NCI-H187 (cell line): ENCODE data around the gene GBE1.
A peak's percentile ranks its signal among the peaks of the same experiment; 100 is the strongest.
"Not testable (repeated sequence)": the region's sequence is repeated elsewhere in the genome, so short reads cannot be mapped to it uniquely, and the experiment has no call there.

Source experiments
- DNase-seq, 2 experiments: peaks; one replicate each; lab custom pipeline; 2025; lab: John Stamatoyannopoulos, UW

The GBE1 gene

DNA sequence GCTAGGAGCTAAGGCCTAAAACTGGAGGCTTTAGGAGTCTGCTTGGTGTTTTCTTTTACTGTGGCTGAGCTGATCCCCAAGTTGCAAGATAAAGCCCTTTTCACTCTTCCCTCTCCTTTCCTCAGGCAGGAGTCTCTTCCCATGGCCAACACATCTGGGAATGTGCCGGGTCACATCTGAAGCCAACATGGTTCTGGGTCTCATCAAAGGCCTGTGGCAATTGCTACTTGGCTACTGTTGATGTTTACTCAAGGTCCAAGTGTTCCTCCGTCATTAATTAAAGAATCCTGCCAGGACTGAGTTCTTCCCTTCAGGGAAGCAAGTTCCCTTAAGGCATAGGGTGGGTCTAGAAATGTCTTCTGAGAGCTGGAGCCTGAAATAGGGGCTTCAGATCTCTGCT, 230.2 kb downstream of the GBE1 start:
- no peak for DNase-seq

GRCh38 chr3:81530180-81530939, 231.1 kb downstream of the GBE1 start:
- DNase-seq, result no peak

DNA sequence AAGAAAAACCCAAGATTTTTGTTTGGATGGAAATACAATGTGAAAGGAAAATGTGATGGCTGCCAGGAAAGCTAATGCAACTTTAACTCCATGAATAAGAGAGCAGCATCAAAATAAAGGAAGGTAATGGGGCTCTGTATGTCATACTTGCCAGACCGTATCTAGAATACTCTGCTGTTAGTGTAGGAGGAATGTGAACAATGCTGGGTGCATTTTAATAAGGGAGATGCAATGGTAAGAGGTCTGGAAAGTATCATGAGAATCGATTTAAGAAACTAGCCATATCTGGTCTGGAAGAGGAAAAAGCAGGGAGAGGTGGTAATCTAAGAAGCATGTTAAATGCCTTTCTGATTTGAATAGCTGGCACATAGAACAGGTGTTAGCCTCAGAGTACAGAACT, 239.6 kb downstream of the GBE1 start:
- no peak for DNase-seq

DNA sequence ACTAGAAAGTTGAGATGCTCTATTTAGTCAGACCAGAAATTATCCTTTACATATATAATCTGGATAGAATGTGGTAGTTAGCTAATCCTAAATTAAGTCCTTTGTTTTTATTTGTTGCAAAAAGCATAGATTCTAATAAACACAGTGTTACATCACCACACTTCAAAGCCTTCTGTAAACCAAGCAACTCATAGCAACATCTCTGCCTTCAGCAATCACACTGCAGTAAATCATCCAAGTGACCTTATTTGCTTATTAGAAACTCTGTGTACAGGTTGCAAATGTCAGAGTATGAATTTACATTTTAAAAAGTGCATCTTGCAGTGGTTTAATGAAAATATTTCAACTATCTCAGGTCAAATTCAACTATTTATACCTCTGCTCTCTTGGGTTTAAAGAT, 242.5 kb downstream of the GBE1 start:
- no peak for DNase-seq

- DNase-seq, result no peak
Observed at GRCh38 chr3:81516042-81516441, 245.4 kb downstream of the GBE1 start.

GRCh38 chr3:81513591-81513990, 247.9 kb downstream of the GBE1 start:
- DNase-seq, result no peak

- DNase-seq, result no peak
Observed at GRCh38 chr3:81503026-81503425, 258.4 kb downstream of the GBE1 start.

DNA sequence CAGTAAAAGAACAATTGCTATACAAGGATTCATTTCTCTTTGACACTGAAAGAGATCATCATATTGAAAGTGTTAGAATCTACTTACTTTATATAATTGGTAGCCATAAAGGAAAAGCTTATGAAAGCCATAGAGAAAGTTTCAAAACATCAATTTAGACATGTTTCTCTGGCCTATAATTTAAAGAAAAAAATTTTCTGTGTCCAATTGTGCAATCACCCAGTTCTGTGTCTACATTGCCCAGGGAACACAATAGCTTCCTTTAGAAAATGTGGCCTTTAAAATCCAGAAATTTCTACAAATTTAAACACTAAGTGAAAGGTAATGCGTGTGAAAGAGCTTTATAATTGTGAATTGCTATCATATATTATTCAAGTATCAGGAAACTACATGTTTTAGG, 259.2 kb downstream of the GBE1 start:
- no peak for DNase-seq

DNA sequence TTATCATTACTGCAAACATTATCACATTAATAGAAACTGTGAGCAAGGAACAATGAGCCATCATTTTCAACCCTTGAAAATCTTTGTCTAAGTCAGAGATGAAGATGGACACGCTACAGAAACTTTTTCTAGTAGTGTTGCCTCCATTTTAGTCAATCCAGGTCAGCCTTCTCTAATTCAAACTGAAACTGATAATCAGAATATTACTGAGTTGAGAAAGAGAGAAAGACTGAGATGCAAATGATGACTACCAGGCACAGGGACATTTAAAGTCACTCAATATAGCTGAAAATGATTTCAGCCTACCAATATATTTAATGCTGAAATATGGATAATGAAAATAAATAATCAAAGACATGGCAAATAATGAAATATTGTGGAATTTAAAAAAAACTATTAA, 261.4 kb downstream of the GBE1 start:
- no peak for DNase-seq

DNA sequence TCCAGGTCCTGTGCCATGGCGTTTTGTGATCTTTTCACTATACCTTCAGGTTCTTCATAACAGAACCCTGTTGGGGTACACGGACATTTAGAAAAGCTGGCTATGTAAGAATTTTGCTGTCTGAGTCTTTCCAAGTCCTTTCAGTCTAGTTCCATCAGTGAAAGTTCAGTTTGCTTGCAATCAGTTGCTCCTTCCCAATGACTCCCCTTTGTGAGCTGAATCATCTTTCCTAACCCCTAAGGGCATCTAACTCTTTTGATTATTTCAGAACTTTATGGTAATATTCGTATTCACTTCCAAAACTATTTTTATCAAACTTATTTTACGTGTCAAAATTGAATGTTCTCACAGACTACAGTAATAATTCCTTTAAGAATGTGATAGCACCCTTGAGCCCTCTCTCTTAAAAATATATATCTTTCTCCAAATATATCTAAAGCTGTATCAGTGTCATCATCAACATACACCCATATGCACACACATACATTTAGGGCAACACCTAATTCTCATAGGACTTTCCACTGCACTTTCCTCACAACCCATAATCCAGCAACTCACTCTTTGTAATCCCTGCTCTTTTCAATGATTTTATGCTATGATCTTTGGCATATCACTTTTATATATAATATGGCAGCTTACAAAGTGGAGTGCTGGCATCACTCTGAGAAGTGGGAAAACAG, 263.7 kb downstream of the GBE1 start:
- no peak for DNase-seq

DNA sequence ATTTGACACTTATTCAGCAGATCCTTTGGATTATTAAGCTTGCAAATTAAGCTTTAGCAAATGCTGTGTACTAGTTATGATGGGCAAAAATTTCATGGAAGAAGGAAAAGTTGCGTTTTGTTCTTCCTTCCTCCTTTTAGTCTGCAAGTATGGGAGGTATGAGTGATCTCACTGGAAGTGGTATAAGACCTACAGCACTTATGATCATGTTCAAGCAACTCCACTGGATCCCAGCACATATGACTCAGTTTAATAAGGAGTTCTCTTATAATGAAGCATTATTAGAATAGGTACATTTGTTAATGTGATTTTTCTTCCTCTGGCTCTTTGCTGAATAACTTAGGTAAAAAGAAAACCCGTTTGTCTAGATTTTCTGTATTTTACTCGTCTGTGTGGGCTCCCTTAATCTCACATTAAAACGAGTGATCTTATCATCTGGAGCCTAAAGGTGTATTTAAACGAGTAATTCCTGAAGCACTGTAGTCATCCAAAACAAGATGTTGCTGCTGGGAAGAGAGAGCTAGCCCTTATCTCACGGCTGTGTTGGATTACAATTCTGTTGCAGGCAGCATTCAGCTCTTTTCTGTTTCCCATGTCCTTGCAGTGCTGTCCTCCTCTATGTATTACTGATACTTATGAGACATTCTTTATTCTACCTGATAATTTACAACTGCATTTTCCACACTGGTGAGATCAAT, 264.9 kb downstream of the GBE1 start:
- no peak for DNase-seq

GRCh38 chr3:81492471-81492870, 269.0 kb downstream of the GBE1 start:
- not testable (repeated sequence) for DNase-seq

- no peak for DNase-seq
Observed at GRCh38 chr3:81492040-81492439, 269.4 kb downstream of the GBE1 start.

DNA sequence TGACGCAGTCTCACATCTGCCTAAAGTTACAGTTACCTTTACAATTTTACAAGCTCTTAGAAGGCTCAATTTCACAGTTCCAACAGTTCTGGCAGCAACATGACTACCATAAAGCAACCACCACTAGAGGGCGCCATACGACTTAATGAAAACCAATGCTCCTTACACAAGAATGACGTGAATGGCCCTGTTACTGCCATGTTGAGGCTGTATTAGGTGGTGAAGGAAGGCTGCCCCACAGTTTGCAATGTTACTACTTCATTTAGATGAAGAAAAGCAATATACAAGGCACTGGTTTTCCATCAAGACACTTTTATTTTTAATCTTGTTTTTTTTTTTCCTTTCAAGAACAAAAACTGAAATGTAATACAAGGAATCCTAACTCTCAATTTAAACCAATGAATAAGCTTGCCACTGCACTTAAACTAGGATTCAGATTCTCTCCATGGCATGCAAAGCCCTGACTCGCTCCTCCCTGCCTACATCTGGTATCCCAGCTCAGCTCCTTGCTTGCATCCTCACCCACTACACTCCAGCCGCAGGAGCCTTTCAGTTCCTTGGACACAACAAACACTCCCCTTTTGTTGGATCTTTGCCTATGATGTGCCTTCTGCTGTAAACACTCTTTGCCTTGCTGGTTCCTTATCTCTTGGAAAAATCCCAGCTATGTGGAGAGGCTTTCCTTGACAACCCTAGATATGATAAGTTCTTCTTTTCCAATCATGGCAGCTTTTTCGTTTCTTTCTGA, 270.7 kb downstream of the GBE1 start:
- DNase-seq, result peak; percentile 24 to 33

- no peak for DNase-seq
Observed at GRCh38 chr3:81485444-81485865, 276.0 kb downstream of the GBE1 start.

DNA sequence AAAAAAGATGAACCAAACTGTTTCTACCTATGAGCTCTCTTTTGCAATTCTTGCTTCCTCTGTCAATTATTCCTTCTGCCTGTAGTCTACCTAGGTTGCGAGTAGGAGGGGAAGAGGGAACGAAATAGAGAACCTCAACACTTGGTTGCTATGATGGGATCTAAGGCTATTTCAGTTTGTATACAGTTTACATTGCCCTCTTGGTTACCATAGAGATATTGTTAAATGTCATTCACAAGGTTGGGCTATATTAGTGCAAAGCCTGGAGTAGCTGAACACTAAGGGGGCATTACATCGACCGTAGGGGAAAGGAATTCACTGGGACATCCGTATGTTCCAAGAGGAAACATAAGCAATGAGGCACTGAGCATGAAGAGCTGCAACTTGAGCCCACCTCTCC, 276.9 kb downstream of the GBE1 start:
- DNase-seq, result no peak

- DNase-seq, result no peak
Observed at GRCh38 chr3:81483046-81483445, 278.4 kb downstream of the GBE1 start.

DNA sequence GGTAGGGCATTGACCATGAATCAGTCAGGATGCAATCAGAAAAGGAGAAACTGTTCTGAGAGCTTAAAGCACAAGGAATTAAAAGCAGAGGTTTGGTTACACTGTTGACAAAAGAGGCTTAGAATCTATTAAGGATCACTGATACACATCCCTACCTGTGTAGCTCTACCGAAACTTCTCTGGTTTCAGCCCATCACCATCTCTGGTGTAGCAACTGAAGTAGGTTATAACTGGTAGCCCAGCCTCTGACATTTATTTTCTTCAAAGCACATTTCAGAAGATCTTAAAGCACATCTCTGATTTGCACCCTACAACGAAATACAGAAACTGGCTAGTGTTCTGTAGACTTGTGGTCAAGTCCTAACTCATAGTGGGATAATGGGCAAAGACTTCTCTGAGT, 283.7 kb downstream of the GBE1 start:
- DNase-seq, result no peak

GRCh38 chr3:81476692-81477091, 284.8 kb downstream of the GBE1 start:
- no peak for DNase-seq

- DNase-seq, result no peak
Observed at GRCh38 chr3:81472600-81473362, 288.7 kb downstream of the GBE1 start.

DNA sequence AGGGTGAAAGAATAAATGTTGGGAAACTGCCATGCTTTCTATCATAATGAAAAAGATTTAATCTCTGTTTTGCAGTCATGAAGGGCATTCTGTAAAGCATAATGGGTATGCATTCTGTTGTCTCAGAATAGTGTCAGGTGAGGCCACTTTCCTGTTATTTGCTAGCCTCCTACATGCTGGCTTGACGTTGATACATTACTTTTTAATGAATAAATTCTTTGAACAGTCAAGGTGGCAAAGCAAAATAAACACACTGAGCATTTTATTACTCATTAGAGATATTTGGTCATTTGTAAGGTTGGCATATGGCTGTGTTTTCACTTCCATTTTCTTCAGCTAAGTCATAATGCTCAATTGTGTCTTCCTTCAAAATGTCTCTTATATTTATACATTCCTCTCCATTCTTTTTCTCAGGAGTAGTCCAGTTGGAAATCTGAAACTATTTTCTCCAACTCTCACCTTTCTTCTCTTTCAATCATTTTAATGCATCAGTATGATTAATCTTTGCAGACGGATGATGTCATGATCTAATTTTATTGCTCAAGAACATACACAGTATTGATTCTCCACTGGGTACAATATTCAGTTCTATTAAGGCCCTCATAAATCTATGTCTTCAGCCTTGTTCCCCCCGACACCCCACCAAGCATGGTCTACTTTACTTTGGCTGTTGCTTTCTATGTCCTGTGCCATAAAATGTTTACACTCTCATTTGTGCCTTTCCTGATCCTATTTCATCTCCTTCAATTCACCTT, 290.7 kb downstream of the GBE1 start:
- no peak for DNase-seq
